ENCODE results near the gene PADI3. TPM values are rescaled to one million over a fixed set of nuclear protein-coding genes. Genes with fewer than 3 reads are reported as not detected.

Gene PADI3
- total RNA-seq, 4 donors from 2014 or later: 0.20 to 0.31 TPM; not detected in 2

GRCh38 chr1:17258758-17259130 lies 9.8 kb downstream of the PADI3 start:
- Histone ChIP-seq H3K27me3 (peaks cover 74% of the 10 kb centered on the region), H3K27ac (no peak overlapping the region), H3K9me3 (peaks cover 0 to 17% (median 0%) of the 10 kb centered on the region in 3 donors), H3K36me3 (no peaks in the 10 kb centered on the region), H3K4me3 (no peak overlapping the region), H3K4me1 (no peaks in the 10 kb centered on the region)
- no peak for ATAC-seq
- TF ChIP-seq EP300 (IDR thresholded peaks at IDR 0.05) (no peak), CTCF (IDR thresholded peaks at IDR 0.05) (no peak), POLR2A (IDR thresholded peaks at IDR 0.05) (no peak), POLR2AphosphoS5 (IDR thresholded peaks at IDR 0.05) (no peak)
- WGBS, 2 donors (ENCODE audit: low coverage in 1 of 2): 100% methylated on average over 1 of the region's 6 CpGs; no CpG with 5 or more reads in 1 of the 2 donors

GRCh38 chr1:17259233-17259873 lies 10.5 kb downstream of the PADI3 start:
- no CpG with 5 or more reads among the region's 24 CpGs for WGBS, 2 donors (ENCODE audit: low coverage in 1 of 2)
- H3K4me1 ChIP-seq: no peaks in the 10 kb centered on the region
- no peaks in the 10 kb centered on the region for H3K36me3 ChIP-seq
- no peak overlapping the region for H3K27ac ChIP-seq
- H3K27me3 ChIP-seq: peaks cover 72% of the 10 kb centered on the region
- no peak for ATAC-seq
- peaks cover 0 to 17% (median 0%) of the 10 kb centered on the region in 3 donors for H3K9me3 ChIP-seq
- H3K4me3 ChIP-seq: no peak overlapping the region
- TF ChIP-seq EP300 (IDR thresholded peaks at IDR 0.05) (no peak), POLR2AphosphoS5 (IDR thresholded peaks at IDR 0.05) (no peak), CTCF (IDR thresholded peaks at IDR 0.05) (no peak), POLR2A (IDR thresholded peaks at IDR 0.05) (no peak)

GRCh38 chr1:17260264-17260663 lies 11.4 kb downstream of the PADI3 start:
- Histone ChIP-seq H3K27me3 (peaks cover 66% of the 10 kb centered on the region), H3K36me3 (no peaks in the 10 kb centered on the region), H3K9me3 (peaks cover 0 to 17% (median 0%) of the 10 kb centered on the region in 3 donors), H3K27ac (no peak overlapping the region), H3K4me3 (no peak overlapping the region), H3K4me1 (no peaks in the 10 kb centered on the region)
- WGBS, 2 donors (ENCODE audit: low coverage in 1 of 2): 80 to 100% methylated on average over 1 to 2 of the region's 7 CpGs
- no peak for ATAC-seq
- TF ChIP-seq POLR2A (IDR thresholded peaks at IDR 0.05): no peak
- no peak for TF ChIP-seq POLR2AphosphoS5 (IDR thresholded peaks at IDR 0.05)
- TF ChIP-seq CTCF (IDR thresholded peaks at IDR 0.05): no peak
- no peak for TF ChIP-seq EP300 (IDR thresholded peaks at IDR 0.05)

GRCh38 chr1:17260738-17261137 lies 11.8 kb downstream of the PADI3 start:
- 84% methylated on average over 4 of the region's 5 CpGs; no CpG with 5 or more reads in 1 of the 2 donors for WGBS, 2 donors (ENCODE audit: low coverage in 1 of 2)
- no peak for TF ChIP-seq POLR2A (IDR thresholded peaks at IDR 0.05)
- TF ChIP-seq EP300 (IDR thresholded peaks at IDR 0.05): no peak
- TF ChIP-seq POLR2AphosphoS5 (IDR thresholded peaks at IDR 0.05): no peak
- TF ChIP-seq CTCF (IDR thresholded peaks at IDR 0.05): no peak
- no peak overlapping the region for H3K4me3 ChIP-seq

GRCh38 chr1:17263936-17264335 lies 15.0 kb downstream of the PADI3 start:
- no peak for ATAC-seq
- H3K4me1 ChIP-seq: no peaks in the 10 kb centered on the region
- no peak overlapping the region for H3K4me3 ChIP-seq
- no peak overlapping the region for H3K27ac ChIP-seq
- H3K36me3 ChIP-seq: no peaks in the 10 kb centered on the region
- H3K27me3 ChIP-seq: peaks cover 35% of the 10 kb centered on the region
- H3K9me3 ChIP-seq: peaks cover 0 to 17% (median 0%) of the 10 kb centered on the region in 3 donors
- TF ChIP-seq POLR2AphosphoS5 (IDR thresholded peaks at IDR 0.05) (no peak), POLR2A (IDR thresholded peaks at IDR 0.05) (no peak)

More at GRCh38 chr1:17260738-17261137, 11.8 kb downstream of the PADI3 start:
- no peaks in the 10 kb centered on the region for H3K36me3 ChIP-seq
- ATAC-seq: no peak
- peaks cover 61% of the 10 kb centered on the region for H3K27me3 ChIP-seq
- H3K9me3 ChIP-seq: peaks cover 0 to 17% (median 0%) of the 10 kb centered on the region in 3 donors
- H3K4me1 ChIP-seq: no peaks in the 10 kb centered on the region
- H3K27ac ChIP-seq: no peak overlapping the region
